ENCODE data around the gene CAPZB.

CAPZB gene

GRCh38 chr1:19381261-19381660, 104.1 kb downstream of the CAPZB start:
- no peak for DNase-seq

DNA sequence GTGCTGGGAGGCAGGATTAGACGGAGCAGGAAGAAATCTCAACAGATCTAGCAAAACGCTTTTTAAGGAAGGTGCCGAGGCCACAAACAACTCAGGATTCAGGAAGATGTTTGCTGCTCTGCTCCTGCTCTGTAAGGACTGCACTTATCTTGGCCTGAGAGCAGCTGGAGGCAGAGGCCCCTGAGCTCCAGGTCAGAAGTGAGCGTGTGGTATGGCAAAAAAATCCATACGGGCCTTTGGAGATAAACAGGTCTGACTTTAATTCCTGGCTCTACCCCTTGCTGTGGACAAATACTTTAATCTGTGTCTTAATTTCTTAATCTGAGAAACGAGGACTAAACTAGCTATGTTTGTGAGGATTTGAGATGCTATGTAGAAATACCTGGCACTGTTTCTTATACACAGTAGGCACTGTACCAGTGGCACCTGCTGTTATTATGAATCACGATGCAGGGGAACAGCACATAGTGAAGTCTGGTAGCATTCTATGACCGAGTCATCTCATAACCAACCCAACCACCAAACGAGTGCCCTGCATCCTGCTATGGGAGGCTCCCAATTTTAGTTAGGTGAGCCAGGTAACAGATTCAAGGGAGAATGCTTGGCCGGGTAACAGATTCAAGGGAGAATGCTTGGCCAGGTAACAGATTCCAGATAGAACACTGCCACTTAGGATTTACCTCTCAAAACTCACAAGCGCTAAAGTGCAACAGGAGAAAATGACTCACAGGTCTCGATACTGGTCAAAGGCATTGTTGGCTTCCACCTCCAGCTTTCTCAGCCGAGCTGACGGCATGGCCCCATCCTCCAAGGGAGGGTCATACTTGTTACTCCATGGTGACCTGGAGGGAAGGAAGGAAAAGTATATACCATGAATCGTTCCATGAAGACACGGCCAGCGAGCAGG, 107.3 kb downstream of the CAPZB start:
- no peak for DNase-seq

DNA sequence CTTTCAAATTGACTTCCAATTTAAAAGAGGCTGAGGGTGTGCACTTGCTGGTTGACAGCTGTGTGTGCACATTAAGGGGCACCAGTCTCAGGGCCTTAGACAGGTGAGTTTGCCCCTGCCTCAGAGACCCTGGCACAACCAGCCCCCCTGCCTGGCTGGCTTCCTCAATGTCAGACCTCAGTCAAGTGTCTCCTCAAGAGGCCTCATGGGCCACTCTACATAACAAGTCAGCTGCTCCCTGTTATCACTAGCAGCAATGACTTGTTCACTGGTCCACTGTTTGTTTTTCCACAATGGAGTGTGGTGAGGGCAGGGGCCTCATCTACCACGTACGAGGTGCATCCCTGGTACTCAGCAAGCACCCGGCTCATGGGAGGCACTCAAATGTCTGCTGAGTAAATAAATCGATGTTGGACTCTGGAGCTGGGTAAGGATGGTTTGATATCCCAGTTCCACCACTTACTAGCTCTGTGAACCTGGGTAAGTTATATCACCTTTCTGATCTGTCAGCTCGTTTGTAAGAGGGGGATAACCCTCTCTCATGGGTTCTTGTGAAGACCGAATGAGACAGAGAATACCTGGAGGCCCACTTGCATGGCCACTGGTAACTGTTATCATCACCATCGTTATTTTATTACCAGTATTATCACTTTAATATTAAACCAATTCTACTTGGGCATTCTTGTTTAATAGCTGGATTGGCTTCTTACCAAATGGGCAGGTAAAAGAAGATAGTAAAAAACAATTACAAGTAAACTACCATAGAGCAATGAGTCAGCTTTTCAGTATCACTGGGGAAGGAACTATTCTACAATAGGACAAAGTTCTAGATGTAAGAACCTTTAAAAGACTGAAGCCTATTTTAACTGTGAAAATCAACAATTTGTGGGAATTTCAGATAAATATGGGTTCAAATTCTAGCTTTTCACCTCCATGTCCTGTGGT, 108.6 kb downstream of the CAPZB start:
- no peak for DNase-seq

DNA sequence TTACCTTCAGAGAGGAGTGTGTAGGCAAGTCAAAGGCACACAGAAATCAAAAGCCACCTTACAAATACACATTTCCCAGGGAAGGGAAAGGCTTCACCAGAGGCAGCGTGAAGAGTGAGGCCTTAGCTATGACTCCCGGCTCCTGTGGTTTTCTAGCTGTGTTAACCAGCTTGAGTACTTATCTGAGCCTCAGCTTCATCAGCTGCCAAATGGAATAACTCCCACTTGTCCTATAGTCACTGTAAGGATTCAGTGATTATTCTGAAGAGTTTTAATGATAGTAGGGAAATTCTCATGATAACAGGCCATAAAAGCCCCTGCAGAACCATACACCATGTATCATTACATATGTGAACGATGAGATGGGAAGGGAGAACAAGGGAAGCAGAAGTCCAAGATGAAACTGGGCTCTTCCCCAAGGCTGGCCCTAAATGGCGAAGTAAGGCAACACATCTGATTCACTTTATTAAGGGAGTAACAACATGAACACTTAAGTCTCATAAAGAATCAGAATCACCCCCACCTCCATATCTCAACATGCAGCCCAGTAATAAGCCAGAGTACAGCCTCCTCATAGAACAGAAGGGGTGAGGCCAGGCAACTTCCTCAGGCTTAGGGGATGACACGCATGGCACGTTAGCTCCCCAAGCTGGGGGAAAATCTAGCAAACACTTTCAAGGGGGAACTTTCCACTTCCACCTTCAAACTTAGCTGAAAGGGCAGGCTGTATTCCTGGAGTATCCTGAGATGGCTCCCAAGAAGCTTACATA, 109.5 kb downstream of the CAPZB start:
- no peak for DNase-seq

DNA sequence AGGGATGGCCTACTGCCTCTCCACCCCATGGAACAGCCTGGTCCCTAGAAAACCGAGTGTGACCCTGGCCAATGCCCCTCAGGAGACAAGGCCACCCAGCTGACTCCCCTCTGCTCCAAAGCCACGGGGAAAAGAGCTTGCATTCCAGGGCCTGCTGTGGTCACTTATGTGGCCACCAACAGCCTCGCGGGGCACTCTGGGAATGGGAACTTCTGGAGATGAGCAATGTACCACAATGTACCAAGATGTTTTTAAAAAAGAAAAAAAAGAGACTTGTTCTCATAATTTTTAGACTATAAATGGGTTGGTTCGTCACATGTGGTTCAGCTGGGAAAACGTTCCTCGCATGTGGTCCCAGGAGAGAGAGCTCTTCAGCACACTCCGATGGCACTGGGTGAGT, 110.4 kb downstream of the CAPZB start:
- no peak for DNase-seq

- DNase-seq, result peak; percentile 61
Measured at GRCh38 chr1:19374083-19374801, 111.1 kb downstream of the CAPZB start.

- no peak for DNase-seq
Measured at GRCh38 chr1:19373211-19374082, 111.9 kb downstream of the CAPZB start.

DNA sequence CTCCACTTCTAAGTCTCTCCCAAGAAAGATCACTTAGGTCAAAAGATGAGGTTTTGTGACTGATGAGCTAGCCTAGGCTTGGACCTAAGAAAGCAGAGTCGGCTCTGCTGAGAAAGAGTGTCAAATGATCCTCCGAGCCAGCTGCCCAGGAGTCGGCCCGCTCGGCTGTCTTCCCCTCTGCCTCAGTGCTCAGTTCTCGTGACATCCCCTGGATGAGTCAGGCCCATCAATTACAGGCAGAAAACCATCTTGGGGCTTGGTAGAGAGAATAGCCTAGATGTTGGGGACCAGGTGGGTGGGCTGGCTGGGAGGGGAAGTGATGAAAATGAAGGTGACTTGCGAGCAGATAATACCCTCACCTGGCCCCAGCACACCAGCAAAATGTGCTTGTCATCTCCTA, 112.7 kb downstream of the CAPZB start:
- DNase-seq, result no peak

DNA sequence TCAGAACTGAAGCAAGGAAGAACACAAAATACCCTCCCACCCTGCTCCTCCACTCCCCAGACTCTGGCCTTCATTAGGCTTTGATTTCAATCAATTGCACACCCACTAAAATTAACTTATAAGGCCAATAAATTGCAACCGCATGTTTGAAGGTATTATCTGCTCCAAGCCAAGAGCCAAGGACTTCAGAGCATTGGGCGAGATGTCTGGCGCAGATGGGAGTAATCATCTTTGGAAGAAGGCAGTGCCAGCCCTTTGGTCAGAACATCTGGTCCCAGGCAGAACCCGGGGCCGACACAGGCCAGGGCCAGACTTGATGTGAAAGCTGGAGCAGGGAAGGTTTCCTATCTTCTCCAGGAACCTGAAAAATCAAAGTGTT, 113.2 kb downstream of the CAPZB start:
- no peak for DNase-seq

DNA sequence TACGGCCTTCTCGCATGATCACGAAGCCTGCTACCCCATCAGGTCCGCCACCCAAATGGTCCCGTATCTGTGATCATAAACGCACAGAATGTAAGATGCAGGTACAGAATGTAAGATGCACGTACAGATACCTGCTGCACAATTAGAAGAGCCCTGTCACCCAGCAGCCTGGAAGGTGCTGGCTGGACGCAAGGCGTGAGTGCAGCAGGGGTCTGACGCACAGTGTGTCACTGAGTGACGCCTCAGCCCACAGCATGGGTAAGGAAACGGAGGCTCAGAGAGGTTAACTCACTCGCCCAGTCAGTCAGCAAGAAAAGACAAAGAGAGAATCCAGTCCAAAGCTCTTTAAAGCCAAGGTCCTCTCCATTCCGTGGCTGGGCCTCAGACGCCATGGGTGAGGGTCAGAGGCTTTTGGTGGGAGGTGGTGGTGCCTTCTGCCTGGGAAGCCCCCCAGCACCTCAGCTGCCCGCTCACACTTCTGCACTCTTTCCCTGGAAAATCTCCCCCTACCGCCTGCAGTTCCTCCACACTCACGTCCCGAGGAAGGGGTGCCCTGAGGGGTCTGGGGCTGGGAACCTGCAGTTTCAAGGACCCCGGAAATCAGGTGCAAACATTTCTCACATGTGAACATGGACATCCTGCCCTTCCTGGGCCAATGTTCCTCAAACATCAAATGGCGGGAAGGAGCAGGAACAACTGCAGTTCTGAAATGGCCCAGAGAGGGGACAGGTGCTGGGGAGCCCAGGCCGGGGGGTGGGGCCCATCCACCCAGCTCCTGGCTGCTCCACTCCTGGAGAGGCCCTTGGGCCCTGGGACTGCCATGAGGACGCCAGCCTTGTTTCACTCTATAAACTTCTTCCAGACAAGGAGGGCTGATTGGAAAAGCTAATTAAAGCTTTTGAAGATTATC, 113.9 kb downstream of the CAPZB start:
- peak; percentile 54 for DNase-seq

- no peak for DNase-seq
Measured at GRCh38 chr1:19370453-19371170, 114.7 kb downstream of the CAPZB start.

DNA sequence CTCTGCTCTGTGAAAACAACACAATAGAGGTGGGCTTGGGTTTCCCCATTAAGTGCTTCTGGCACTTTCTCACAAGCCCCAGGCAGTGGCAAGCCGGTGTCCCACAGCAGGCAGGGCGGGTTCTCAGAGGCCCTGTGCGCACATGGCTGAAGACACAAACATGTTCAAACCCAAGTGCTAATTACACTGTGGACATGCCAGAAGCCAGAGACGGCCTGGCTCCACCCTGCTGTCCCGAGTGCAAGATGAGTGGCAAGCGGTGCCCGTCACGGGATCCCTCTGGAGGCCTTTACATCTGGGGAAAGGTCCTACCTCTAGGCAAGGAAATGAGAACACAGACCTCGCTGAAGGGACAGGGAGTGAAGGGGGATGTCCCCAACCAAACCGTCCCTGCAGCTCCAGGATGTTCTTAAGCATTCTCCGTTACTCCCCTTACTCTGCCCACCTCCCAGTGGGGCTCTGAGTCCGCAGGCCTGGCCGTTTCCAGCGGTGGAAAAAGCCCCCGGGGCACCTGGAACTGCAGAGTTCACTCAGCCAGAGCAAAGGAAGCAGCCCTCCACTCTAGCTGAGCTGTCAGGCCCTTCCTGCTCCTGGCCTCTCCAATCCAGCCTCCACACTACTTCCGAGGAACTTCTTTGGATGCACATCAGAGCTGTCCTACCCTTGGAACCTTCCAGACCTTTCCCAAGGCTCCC, 115.8 kb downstream of the CAPZB start:
- no peak for DNase-seq

- no peak for DNase-seq
Measured at GRCh38 chr1:19368964-19369363, 116.4 kb downstream of the CAPZB start.

DNA sequence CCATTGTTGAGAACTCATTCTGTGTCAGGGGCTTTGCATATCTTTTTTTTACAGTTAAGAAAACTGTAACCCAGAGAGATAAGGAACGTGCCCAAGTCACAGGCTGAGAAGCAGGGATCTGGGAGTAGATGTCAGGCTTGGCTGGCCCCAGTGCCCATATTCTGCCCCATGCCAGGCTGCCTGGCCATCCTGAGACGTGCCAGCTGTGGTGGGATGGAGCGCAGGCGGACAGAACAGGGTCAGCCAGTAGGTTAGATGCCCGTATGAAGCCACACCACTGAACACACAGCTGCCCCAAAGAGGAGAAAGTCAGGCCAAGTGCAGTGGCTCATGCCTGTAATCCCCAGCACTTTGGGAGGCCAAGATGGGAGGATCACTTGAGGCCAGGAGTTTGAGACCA, 117.3 kb downstream of the CAPZB start:
- no peak for DNase-seq

GRCh38 chr1:19367584-19368041, 117.7 kb downstream of the CAPZB start:
- no peak for DNase-seq

- no peak for DNase-seq
Measured at GRCh38 chr1:19366599-19367536, 118.5 kb downstream of the CAPZB start.

- DNase-seq, result no peak
Measured at GRCh38 chr1:19365721-19366120, 119.6 kb downstream of the CAPZB start.
